HG03280 (cell line): ENCODE results near the gene ZNF423.

ENCODE experiments used
- ATAC-seq: cut with Tn5 transposase; IDR thresholded peaks from one replicate; pipeline ENCODE4 v1.9.1; 2021; ENCODE audit warnings: mild to moderate bottlenecking, moderate library complexity; ENCODE audit not compliant: unreplicated experiment

ZNF423 gene

GRCh38 chr16:49489686-49490320, 366.1 kb downstream of the ZNF423 start:
- ATAC-seq = no peak

DNA sequence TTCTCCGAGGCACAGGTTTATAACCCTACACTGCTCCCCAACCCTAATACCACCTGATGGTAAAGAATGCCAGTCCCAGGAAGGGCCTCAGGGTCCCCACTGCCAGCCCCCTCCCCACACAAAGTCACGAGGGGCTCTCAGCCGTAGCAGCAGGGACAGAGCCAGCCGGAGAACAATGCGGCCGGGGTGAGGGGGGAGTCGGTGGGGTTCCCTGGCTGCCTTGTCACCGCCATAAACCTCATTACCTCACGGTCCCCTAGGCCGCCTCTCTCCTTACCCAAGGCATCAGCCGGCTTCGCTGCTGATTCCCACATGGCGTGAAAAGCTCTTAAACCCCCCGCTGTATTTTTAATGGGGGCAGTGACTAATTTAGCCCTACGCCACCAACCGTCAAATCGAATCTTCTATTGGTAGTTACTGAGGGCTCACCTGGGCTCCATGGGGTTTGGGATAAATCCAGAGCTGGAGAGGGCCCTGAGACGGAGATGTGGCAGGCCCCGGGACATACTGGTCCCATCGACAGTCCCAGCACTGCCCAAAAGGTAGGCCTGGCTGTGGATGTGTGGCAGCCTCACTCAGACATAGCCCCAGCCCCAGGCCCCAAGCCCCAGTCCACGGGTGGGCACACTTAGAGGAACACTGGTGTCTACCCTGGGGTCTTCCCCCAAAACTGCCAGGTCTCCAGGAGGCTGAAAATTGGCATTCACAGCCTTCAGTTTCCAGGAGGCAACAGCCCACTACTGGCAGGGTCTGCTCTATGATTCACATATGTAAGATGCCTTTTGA, 367.0 kb downstream of the ZNF423 start:
- ATAC-seq = no peak

GRCh38 chr16:49488336-49488735, 367.6 kb downstream of the ZNF423 start:
- ATAC-seq = no peak

DNA sequence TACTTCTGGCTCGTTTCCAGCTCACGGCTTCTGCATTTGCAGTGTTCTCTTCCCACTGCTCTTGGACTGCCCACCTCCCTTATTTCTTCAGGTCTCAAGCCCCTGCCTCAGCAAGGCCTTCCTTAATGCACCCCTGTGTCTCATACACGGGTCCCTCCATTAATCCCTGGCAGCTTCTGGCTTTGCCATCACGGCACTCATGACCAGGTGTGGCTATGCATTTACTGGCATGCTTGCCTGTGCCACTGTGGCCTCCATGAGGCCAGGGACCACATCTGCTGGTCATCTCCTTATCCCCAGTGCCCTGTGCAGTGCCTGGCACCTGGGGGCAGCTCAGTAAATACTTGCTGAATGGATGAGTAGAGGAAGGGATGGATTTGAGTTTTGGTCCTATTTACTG, 368.2 kb downstream of the ZNF423 start:
- ATAC-seq = no peak

GRCh38 chr16:49486400-49486799, 369.5 kb downstream of the ZNF423 start:
- ATAC-seq = no peak

GRCh38 chr16:49485663-49486062, 370.2 kb downstream of the ZNF423 start:
- no peak for ATAC-seq

DNA sequence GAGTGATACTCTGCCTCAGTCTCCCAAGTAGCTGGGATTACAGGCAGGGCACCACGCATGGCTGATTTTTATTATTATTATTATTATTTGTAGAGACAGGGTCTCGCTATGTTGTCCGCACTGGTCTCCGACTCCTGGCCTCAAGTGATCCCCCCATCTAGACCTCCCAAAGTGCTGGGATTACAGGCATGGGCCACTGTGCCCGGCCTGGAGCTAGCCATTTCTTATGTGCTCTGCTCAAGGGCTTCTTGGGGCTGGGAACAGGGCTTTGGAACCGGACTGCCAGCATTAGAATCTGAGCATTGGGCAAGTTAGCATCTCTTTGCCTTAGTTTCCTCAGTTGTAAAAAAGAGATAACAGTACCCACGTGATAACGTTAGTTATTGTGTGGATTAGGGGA, 371.0 kb downstream of the ZNF423 start:
- no peak for ATAC-seq

- peak; percentile 74 for ATAC-seq
These were observed 371.5 kb downstream of the ZNF423 start for GRCh38 chr16:49484451-49484849.

GRCh38 chr16:49483651-49484450, 372.1 kb downstream of the ZNF423 start:
- no peak for ATAC-seq

DNA sequence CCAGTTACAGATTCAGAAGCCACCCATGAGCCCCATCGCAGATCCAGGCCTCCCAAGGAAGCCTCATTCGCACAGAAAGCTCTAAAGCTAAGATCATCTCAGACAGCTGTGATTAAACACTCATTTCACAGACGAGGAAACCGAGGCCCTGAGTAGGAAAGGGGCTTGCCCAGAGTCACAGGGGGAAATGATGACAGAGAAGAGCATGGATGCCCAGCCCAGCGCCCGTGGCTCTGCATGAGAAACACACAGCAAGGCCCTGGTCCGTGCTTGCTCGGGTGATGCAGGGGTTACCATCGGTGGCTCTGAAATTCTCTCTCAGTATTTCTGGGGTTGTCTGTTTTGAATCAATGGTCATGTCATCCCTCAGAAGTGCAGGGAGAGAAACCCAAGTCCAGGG, 372.7 kb downstream of the ZNF423 start:
- no peak for ATAC-seq

- no peak for ATAC-seq
These were observed 373.2 kb downstream of the ZNF423 start for GRCh38 chr16:49482690-49483089.

GRCh38 chr16:49478616-49479015, 377.3 kb downstream of the ZNF423 start:
- no peak for ATAC-seq

GRCh38 chr16:49478107-49478506, 377.8 kb downstream of the ZNF423 start:
- ATAC-seq = no peak

- no peak for ATAC-seq
These were observed 378.5 kb downstream of the ZNF423 start for GRCh38 chr16:49477250-49477895.

DNA sequence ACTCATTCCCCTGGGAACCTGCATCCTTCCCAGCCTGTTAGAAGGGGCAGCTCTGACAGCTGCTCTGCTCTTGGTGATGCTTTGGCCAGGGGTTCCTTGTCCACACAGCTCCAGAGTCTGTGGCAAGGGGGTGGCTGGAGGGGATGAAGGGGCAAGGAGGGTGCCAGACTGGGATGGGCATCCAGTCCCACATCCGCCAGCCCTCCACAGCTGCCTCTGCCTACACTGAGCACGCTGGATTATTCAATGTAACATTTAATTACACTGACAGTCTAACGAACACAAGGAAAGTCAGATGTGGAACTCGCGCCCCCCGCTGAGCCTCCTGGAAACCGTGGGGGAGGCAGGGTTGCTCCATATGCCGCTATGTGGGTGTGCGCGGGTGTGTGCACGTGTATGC, 381.2 kb downstream of the ZNF423 start:
- ATAC-seq = no peak

GRCh38 chr16:49473773-49474172, 382.1 kb downstream of the ZNF423 start:
- ATAC-seq = no peak

DNA sequence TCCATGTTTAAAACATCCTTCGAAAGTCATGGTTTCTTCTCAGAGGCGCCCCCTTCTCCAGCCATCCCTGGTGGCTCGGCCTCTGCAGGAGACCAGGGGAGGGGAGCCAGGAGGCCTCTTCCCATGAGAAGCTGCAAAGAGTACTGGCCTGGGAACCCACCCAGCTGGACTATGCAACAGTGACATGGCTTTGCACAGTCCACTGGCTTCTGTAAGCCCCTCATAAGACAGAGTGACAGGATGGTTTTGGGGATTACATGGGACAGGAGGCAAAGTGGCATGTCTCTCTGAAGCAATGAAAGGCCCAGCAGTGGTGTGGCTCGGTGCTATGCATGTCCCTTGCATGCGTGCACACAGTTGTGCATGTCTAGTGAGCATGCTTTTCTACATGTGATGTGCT, 382.8 kb downstream of the ZNF423 start:
- no peak for ATAC-seq

- ATAC-seq = no peak
These were observed 383.3 kb downstream of the ZNF423 start for GRCh38 chr16:49472598-49472997.

- ATAC-seq = no peak
These were observed 384.7 kb downstream of the ZNF423 start for GRCh38 chr16:49471038-49471727.

- ATAC-seq = no peak
These were observed 385.4 kb downstream of the ZNF423 start for GRCh38 chr16:49470513-49470991.
